GM18909 (cell line): ENCODE measurements around the gene TNS4.

Experiments
- ATAC-seq: cut with Tn5 transposase; IDR thresholded peaks from one replicate; pipeline ENCODE4 v1.9.1; 2021; ENCODE audit warnings: mild to moderate bottlenecking; ENCODE audit not compliant: unreplicated experiment, poor library complexity

Gene TNS4

GRCh38 chr17:40517286-40517662 is 15.9 kb upstream of the TNS4 start:
- ATAC-seq: no peak

- peak; percentile 68 for ATAC-seq
Measured at GRCh38 chr17:40516581-40517285, 15.3 kb upstream of the TNS4 start.

GRCh38 chr17:40515491-40516041 is 14.1 kb upstream of the TNS4 start:
- ATAC-seq: no peak

GRCh38 chr17:40515011-40515410 is 13.6 kb upstream of the TNS4 start:
- no peak for ATAC-seq

GRCh38 chr17:40514013-40514875 is 12.8 kb upstream of the TNS4 start:
- no peak for ATAC-seq

GRCh38 chr17:40511667-40512220 is 10.3 kb upstream of the TNS4 start:
- ATAC-seq: no peak

GRCh38 chr17:40511136-40511535 is 9.7 kb upstream of the TNS4 start:
- ATAC-seq: no peak

- ATAC-seq: no peak
Measured at GRCh38 chr17:40510328-40510648, 8.9 kb upstream of the TNS4 start.

GRCh38 chr17:40509626-40510327 is 8.4 kb upstream of the TNS4 start:
- no peak for ATAC-seq

- no peak for ATAC-seq
Measured at GRCh38 chr17:40506786-40507185, 5.4 kb upstream of the TNS4 start.

GRCh38 chr17:40503154-40503553 is 1.7 kb upstream of the TNS4 start:
- ATAC-seq: no peak

- no peak for ATAC-seq
Measured at GRCh38 chr17:40502716-40503115, 1.3 kb upstream of the TNS4 start.

- ATAC-seq: no peak
Measured at GRCh38 chr17:40500709-40501108, 714 bp downstream of the TNS4 start.

GRCh38 chr17:40500190-40500589 is 1.2 kb downstream of the TNS4 start:
- ATAC-seq: no peak

GRCh38 chr17:40499551-40500189 is 1.8 kb downstream of the TNS4 start:
- no peak for ATAC-seq

GRCh38 chr17:40498281-40499084 is 2.9 kb downstream of the TNS4 start:
- ATAC-seq: no peak

GRCh38 chr17:40497695-40498094 is 3.7 kb downstream of the TNS4 start:
- ATAC-seq: no peak

GRCh38 chr17:40496634-40497420 is 4.6 kb downstream of the TNS4 start:
- ATAC-seq: no peak

GRCh38 chr17:40496170-40496569 is 5.3 kb downstream of the TNS4 start:
- no peak for ATAC-seq
